ENCODE data around the gene CFAP20. TPM values are rescaled to one million over a fixed set of nuclear protein-coding genes. Genes with fewer than 3 reads are reported as not detected.
"Not testable (repeated sequence)": the region's sequence is repeated elsewhere in the genome, so short reads cannot be mapped to it uniquely, and the experiment has no call there.

CFAP20 gene
- total RNA-seq, 4 donors from 2014 or later: 28.6 to 85.4 (median 60.7) TPM

DNA sequence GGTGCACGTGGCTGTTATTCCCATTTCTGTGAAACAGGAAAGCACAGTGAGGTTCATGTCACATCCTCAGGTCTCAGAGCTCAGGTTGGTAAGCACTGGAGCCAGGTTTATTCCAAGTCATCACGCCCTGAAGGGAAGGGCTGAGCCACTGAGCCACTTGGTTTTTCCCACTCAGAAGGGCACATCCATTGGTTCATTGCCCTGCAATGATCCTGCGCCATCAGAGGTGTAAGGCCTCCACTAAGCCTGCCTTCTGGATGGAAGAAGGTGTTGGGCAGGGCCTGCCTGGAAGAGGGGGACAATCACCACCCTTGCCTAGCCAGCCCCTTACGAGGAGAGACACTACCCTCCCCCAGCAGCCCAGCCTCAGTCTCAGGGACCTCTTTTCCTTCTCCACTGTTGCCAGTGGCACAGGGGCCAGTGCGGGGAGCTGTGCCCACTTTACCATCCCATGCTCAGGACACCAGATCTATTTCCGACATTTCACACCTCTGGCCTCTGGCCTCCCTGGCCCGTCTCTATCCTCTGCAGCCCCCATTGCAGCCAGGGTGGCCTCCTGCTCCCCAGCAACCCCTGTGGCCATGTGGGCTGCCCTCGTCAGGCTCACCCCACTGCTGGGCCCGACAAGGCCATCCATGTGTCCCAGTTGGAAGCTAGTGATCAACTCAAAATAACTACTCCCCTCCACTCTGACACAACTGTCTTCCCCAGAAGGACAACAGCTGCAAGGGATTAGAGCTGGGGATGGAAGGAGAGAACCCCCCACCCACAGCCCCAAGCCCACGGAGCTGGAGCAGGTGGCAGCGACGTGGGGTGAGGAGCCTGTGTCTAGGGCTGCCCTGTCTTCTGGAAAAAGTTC lies 29.9 kb downstream of the CFAP20 start:
- 89% methylated on average over 12 of the region's 12 CpGs for WGBS

DNA sequence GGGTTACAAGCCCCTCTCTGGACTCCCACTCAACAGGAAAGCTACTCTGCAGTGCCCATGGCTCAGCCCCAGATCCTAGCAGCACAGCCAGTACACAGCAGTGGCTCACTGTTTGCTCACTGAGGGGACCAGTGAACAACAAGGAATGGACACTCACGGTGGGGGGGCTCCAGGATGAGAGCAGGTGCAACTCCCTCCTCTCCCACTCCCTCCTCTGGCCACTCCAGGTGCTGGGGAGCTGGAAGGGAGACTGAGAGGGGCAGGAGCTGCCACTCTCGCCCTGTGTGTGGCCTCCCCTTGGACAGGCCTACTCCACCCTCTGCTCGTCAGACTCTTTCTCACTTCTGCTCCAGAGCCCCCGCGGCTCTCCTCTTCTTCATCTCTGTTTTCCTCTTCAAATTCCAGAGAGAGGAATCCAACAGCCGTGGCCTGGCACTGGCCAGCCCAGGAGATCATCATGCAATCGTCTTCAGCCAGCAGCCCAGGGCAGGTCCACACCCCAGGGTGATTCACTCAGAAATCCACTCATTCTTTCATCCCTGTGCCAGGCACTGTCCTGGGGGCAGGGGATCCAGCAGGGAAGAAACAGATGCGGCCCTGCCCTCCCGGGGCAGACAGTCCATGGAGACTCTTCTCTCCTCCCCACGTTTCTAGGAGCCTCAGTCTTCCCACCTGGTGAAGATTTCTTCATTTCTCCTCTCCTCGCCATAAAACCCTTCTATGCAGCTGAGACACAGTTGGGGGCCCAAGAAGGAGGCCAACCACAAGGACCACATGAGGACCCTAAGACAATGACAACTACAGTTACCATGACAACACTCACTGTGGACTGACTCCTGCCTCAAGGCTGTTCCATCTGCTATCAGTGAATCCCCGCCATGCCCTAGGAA lies 30.7 kb downstream of the CFAP20 start:
- TF ChIP-seq POLR2A (IDR thresholded peaks at IDR 0.05) (no peak), EP300 (IDR thresholded peaks at IDR 0.05) (no peak), POLR2AphosphoS5 (IDR thresholded peaks at IDR 0.05) (no peak)
- TF ChIP-seq, protein P1, sequence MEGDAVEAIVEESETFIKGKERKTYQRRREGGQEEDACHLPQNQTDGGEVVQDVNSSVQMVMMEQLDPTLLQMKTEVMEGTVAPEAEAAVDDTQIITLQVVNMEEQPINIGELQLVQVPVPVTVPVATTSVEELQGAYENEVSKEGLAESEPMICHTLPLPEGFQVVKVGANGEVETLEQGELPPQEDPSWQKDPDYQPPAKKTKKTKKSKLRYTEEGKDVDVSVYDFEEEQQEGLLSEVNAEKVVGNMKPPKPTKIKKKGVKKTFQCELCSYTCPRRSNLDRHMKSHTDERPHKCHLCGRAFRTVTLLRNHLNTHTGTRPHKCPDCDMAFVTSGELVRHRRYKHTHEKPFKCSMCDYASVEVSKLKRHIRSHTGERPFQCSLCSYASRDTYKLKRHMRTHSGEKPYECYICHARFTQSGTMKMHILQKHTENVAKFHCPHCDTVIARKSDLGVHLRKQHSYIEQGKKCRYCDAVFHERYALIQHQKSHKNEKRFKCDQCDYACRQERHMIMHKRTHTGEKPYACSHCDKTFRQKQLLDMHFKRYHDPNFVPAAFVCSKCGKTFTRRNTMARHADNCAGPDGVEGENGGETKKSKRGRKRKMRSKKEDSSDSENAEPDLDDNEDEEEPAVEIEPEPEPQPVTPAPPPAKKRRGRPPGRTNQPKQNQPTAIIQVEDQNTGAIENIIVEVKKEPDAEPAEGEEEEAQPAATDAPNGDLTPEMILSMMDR (IDR thresholded peaks at IDR 0.05): no peak
- no peak for DNase-seq (ENCODE audit: low spot score in 2 of 2)
- Histone ChIP-seq H3K36me3 (no peaks in the 10 kb centered on the region), H3K9me3 (no peaks in the 10 kb centered on the region), H3K4me3 (no peak overlapping the region), H3K27ac (no peak overlapping the region), H3K4me1 (no peaks in the 10 kb centered on the region), H3K27me3 (no peaks in the 10 kb centered on the region)
- 60% methylated on average over 11 of the region's 12 CpGs for WGBS

More for the DNA sequence above, 29.9 kb downstream of the CFAP20 start:
- TF ChIP-seq POLR2A (IDR thresholded peaks at IDR 0.05) (no peak), EP300 (IDR thresholded peaks at IDR 0.05) (no peak), POLR2AphosphoS5 (IDR thresholded peaks at IDR 0.05) (no peak)
- TF ChIP-seq, protein P1 (IDR thresholded peaks at IDR 0.05): no peak
- H3K27ac ChIP-seq: no peak overlapping the region
- no peaks in the 10 kb centered on the region for H3K9me3 ChIP-seq
- no peak overlapping the region for H3K4me3 ChIP-seq
- no peaks in the 10 kb centered on the region for H3K4me1 ChIP-seq
- no peaks in the 10 kb centered on the region for H3K36me3 ChIP-seq
- no peak for DNase-seq (ENCODE audit: low spot score in 2 of 2)
- no peaks in the 10 kb centered on the region for H3K27me3 ChIP-seq

DNA sequence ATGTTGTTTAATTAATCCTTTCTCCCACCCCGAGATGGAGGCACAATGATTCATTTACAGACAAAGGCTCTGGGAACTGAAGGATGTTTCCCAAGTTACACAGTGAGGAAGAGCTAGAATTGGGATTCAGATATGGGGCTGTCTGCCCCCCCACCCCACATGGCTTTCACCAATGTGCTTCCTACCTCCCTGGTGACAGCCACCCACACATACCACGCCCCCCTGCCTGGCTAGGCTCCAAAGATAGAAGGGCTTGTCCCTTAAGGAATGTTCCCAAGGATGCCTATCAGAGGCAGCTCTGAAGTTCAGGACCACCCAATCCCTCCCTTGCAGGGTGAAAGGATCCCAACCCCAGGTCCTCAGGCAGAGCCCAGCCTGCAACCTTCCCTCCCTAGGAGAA lies 32.9 kb downstream of the CFAP20 start:
- Histone ChIP-seq H3K4me1 (no peaks in the 10 kb centered on the region), H3K36me3 (no peaks in the 10 kb centered on the region), H3K9me3 (no peaks in the 10 kb centered on the region), H3K4me3 (no peak overlapping the region), H3K27me3 (no peaks in the 10 kb centered on the region), H3K27ac (no peak overlapping the region)
- 58% methylated on average over 2 of the region's 2 CpGs for WGBS
- TF ChIP-seq EP300 (IDR thresholded peaks at IDR 0.05): no peak
- no peak for TF ChIP-seq POLR2A (IDR thresholded peaks at IDR 0.05)
- TF ChIP-seq, protein P1 (IDR thresholded peaks at IDR 0.05): no peak
- no peak for TF ChIP-seq POLR2AphosphoS5 (IDR thresholded peaks at IDR 0.05)
- no peak for DNase-seq (ENCODE audit: low spot score in 2 of 2)

DNA sequence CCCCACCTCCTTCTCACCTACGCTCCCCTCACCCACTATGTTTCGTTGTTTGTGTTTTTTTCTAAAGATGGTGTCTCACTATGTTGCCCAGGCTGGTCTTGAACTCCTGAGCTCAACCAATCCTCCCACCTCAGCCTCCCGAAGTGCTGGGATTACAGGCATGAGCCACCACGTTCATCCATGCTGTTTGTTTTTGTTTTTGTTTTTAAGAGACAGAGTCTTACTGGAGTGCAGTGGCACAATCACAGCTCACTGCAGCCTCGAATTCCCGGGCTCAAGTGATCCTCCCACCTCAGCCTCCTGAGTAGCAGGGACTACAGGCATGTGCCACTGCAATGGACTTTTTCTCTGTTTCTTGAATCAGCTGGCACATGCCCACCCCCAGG lies 33.6 kb downstream of the CFAP20 start:
- 72% methylated on average over 6 of the region's 6 CpGs for WGBS
- not testable (repeated sequence) for H3K27ac ChIP-seq, H3K9me3 ChIP-seq

DNA sequence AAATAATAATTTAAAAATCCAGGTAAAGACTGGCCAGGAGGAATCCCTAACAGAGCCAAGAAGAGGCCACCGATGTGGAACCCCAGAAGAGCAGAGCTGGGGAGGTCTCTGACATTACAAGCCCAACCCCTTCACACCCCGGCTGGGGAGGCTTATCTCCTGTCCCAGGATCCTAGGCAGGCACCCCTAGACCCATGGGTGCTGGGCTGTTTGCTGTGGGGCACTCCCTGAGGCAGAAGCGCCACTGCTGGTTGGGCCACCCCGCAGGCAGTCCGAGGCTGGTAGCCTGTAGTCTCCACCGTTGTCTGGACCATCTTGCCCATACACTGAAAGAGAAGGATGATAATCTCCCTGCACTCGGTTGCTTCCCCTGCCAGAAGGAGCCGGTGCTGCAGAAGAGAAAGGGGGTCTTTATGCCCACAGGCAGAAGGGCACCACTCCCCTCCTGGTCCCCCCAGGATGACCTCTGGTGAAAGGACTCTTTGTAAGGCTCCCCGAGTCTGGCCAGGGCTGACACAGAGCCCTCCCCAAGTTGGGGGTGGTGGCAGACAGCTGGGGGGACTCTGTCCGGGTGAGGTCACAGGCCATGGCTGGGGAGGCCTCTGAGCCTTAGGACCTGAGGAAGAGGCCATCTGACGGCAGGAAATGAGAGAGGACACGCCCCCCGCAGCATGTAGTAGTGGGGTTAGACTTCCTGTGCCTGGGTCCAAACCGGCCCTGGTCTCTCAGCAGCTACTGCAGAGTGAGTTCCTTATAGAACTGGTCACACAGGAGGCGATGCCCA lies 34.2 kb downstream of the CFAP20 start:
- no peak for DNase-seq (ENCODE audit: low spot score in 2 of 2)
- Histone ChIP-seq H3K36me3 (no peaks in the 10 kb centered on the region), H3K4me1 (no peaks in the 10 kb centered on the region), H3K4me3 (no peak overlapping the region), H3K27me3 (no peaks in the 10 kb centered on the region), H3K9me3 (no peaks in the 10 kb centered on the region), H3K27ac (no peak overlapping the region)
- 70% methylated on average over 15 of the region's 15 CpGs for WGBS
- TF ChIP-seq EP300 (IDR thresholded peaks at IDR 0.05) (no peak), POLR2A (IDR thresholded peaks at IDR 0.05) (no peak), POLR2AphosphoS5 (IDR thresholded peaks at IDR 0.05) (no peak)
- TF ChIP-seq, protein P1 (IDR thresholded peaks at IDR 0.05): no peak

More for the DNA sequence above, 33.6 kb downstream of the CFAP20 start:
- H3K27me3 ChIP-seq; H3K36me3 ChIP-seq; DNase-seq (ENCODE audit: low spot score in 2 of 2); H3K4me1 ChIP-seq; H3K4me3 ChIP-seq: not testable (repeated sequence)

Measured in suprapubic skin (tissue), 4 donors.